HG03378 (cell line): ENCODE results near the gene FIP1L1.
"Not testable (repeated sequence)": the region's sequence is repeated elsewhere in the genome, so short reads cannot be mapped to it uniquely, and the experiment has no call there.

ENCODE experiments used
- ATAC-seq: cut with Tn5 transposase; IDR thresholded peaks from one replicate; pipeline ENCODE4 v1.9.1; 2021; ENCODE audit warnings: mild to moderate bottlenecking, moderate library complexity; ENCODE audit not compliant: unreplicated experiment

Gene FIP1L1, protein sequence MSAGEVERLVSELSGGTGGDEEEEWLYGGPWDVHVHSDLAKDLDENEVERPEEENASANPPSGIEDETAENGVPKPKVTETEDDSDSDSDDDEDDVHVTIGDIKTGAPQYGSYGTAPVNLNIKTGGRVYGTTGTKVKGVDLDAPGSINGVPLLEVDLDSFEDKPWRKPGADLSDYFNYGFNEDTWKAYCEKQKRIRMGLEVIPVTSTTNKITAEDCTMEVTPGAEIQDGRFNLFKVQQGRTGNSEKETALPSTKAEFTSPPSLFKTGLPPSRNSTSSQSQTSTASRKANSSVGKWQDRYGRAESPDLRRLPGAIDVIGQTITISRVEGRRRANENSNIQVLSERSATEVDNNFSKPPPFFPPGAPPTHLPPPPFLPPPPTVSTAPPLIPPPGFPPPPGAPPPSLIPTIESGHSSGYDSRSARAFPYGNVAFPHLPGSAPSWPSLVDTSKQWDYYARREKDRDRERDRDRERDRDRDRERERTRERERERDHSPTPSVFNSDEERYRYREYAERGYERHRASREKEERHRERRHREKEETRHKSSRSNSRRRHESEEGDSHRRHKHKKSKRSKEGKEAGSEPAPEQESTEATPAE

DNA sequence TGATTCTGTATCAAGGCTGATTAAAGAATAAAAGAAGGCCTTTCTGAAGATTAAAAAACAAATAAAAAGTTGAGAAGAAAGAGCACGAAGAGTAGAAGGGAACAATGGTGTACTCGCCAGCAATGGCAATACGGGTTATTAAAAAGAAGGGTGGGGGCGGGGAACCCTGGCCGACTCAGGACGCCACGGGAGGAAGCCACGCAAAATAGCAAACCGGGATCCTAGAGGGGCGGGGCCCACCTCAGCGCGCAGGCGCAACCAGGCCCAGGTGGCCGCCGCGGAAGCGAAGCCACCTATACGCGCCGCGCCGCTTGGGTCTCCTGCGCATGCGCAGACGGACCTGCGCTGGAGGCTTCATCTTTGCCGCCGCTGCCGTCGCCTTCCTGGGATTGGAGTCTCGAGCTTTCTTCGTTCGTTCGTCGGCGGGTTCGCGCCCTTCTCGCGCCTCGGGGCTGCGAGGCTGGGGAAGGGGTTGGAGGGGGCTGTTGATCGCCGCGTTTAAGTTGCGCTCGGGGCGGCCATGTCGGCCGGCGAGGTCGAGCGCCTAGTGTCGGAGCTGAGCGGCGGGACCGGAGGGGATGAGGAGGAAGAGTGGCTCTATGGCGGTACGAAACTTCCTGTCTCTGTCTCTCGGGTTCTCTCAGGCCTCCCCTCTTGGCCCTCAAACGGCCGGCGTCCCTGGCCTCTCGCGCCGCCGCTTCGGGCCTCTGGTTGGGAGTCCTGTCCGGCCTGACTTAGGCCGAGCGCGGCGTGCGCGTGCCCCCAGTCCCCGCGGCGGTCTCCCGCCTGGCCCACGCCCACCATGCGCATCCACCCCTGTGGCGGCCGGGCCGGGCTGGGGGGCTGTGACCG is at the start of gene FIP1L1:
FIP1L1 (plus strand) TSS at position 323 of the 852 bp plus-strand sequence; CDS start at position 521, 198 bp downstream.
- ATAC-seq, result peak; percentile 80

DNA sequence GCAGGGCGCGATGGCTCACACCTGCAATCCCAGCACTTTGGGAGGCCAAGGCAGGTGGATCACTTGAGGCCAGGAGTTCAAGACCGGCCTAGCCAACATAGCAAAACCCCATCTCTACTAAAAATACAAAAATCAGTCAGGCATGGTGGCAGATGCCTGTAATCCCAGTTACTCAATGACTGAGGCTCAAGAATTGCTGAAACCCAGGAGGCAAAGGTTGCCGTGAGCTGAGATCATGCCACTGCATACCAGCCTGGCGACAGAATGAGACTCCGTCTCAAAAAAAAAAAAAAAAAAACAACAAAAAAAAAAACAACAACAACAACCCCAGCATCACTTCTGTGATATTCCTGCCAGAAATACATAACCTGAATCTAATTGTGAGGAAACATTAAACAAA is 42.5 kb upstream of the FIP1L1 start:
- not testable (repeated sequence) for ATAC-seq

DNA sequence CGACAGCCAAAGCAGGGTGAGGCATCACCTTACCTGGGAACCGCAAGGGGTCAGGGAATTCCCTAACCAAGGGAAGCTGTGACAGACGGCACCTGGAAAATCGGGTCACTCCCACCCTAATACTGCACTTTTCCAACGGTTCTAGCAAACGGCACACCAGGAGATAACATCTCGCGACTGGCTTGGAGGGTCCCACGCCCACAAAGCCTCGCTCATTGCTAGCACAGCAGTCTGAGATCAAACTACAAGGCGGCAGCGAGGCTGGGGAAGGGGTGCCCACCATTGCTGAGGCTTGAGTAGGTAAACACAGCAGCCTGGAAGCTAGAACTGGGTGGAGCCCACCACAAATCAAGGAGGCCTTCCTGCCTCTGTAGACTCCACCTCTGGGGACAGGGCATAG is 37.3 kb upstream of the FIP1L1 start:
- not testable (repeated sequence) for ATAC-seq

DNA sequence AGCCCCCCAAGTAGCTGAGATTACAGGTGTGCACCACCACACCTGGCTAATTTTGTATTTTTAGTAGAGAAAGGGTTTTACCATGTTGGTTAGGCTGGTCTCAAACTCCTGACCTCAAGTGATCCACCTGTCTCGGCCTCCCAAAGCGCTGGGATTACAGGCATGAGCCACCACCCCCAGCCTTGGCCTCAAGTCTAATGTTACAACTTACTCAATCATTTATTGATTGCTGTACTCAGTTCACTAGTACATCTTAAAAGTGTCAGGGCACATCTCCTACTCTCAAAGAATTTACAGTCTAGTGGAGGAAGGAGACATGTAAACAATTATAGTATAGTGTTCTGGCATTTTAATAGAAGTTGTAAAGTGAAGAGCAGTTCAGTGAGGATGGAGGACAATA is 31.0 kb upstream of the FIP1L1 start:
- ATAC-seq, result not testable (repeated sequence)

DNA sequence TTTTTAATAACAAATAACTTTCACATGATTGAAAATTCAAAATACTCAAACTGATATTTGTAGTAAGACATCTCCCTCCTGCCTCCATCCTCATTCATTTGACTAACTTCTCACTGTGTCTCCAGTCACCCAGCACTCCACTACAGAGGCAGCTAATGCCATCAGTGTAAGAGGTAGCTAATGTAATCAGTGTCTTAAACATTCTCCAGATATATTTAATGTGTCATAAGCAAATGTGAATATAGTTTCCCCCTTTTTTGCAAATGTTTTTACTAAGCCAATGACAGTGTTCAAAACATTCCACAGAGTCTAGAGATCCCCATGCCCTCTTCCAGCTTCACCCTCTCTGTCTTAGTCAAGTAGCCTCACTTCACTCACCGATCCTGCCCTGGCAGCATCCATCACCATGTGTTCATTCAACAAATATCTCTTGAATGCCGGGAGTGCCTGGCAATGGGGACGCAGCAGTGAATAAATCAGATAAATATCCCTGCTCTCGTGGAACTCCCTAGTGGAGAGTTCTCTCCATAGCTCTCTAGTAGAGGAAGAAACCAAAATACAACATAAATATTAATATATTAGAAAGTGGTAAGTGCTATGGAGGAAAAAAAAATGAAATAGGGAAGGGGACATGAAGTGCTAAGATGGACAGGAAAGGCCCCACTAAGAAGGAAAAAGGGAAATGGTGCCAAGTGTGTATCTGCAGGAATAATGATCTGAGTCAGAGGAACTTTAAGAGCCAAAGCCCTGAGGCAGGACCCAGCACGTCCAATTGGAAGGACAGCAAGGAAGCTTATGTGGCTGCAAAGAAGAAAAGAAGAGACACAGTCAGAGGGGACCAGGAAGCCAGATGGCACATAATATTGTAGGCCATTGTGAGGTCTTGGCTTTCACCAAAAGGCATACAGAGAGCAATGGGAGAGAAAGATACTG is 30.3 kb upstream of the FIP1L1 start:
- ATAC-seq, result no peak

DNA sequence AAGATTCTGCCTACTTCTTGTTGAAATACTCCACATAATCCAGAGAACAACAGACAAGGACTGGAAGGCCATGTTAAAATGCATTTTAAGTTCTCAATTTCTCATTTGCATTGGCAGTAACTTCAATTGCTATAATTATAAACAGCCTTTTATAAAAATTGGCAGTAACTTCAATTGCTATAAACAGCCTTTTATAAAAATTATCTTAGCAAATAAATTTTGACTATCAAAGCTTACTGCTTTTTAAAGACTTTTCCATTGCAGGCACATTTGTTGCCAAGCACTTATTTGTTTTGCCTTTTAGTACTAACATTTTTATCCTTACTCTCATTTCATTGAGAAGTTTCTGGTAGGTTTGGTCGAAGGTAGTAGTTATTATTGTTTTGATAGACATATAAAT is 29.4 kb upstream of the FIP1L1 start:
- no peak for ATAC-seq

DNA sequence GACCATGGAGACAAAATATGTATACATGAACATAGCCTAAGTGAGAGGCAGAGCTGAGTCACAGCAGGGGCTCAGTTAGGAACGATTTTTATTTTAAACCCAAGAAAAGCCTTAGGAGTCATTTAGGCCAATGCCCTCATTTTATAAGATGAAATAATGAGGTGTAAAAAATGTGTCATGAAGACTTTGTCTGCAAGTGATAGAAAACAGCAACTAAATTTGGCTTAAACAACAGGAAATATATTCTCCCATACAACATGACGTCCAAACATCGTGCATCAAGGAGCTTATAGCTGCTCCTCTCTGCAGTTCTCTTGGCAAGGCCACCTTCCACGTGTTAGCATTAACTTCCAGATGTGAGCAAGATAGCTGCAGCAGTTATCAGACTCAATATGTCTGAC is 28.4 kb upstream of the FIP1L1 start:
- ATAC-seq, result no peak

DNA sequence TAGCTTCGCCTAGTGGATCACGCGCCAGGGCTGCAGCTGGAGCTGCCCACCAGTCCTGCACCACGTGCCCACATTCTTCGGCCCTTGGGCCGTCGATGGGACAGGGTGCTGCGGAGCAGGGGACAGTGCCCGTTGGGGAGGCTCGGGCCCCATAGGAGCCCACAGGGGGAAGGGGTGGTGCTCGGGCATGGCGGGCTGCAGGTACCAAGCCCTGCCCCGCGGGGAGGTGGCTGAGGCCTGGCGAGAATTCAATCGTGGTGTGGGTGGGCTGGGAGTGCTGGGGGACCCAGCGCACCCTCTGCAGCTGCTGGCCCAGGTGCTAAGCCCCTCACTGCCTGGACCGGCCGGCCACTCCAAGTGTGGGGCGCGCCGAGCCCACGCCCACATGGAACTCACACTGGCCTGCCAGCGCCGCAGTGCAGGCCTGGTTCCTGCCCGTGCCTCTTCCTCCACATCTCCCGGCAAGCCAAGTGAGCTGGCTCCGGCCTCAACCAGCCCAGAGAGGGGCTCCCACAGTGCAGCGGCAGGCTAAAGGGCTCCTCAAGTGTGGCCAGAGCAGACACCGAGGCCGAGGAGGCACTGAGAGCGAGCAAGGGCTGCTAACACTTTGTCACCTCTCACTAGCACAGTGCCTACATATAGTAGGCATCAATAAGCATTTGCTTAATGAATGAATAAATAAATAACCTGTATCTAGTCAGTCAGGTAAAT is 23.3 kb upstream of the FIP1L1 start:
- ATAC-seq, result no peak

DNA sequence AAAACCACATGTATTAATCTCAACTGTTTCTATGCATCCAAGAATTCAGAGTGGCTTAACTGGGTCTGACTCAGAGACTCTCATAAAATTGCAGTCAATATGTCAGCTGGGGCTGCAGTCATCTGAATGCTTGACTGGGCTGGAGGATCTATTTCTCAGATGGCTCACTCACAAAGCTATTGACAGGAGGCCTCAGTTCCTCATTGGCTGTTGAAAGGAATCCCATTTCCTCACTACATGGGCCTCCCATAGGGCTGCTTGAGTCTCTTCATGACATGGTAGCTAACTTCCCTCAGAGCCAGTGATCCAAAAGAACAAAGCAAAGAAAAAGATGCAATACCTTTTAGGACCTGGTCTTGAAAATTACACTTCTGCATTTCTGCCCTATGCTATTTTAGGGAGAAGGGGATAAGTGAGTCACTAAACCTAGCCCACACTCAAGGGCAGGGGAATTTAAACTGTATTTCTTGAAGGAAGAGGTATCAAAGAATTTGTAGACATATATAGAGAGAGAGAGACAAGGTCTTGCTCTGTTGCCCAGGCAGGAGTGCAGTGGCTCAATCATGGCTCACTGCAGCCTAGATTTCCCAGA is 21.4 kb upstream of the FIP1L1 start:
- ATAC-seq, result no peak

DNA sequence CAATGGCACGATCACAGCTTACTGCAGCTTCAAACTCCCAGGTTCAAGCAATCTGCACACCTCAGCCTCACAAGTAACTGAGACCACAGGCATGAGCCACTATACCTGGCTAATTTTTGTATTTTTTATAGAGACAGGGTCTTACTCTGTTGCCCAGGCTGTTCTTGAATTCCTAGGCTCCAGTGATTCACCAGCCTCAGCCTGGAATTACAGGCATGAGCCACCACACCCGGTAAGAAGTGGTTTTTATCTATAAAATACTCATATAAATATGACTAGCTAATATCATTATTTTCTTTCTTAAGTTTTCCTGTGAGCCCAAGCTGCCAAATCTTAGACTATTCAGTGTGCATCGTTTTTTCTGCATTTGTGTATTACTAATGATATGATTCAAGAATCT is 16.0 kb upstream of the FIP1L1 start:
- ATAC-seq, result no peak

DNA sequence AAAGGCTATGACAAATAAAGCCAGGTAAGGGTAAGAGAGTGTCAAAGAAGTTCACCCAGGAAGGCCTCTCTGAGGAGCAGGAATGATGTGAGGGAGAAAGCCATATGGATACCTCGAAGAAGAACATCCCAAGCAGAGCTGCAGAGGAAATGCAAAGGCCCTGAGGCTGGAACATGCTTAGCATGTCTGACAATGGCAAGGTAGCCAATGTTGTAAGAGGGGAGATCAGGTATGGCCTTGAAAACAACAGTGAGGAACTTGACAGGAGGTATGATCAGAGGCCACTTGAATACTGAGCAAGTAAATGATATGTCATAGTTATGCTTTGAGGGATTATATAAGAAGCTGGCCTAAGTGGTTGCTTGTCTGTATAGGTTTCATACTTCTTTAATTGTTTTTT is 15.3 kb upstream of the FIP1L1 start:
- no peak for ATAC-seq

DNA sequence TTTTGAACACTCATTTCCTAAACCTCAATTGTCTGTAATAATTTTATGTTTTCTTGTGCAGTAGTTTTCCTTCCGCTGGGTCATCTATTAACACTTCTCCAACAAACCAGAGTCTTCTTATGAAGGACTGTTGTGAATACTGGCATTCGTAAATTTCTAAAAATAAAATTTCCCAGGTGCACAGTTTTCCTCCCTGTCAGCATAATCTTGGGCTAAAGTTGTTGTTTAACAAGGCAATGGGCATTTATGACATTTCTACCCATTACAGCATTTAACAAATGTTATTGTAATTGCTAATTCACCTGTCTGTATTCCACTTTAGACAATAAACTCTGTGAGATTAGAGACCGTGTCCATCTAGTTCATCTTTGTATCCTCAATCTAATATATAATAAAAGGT is 12.8 kb upstream of the FIP1L1 start:
- no peak for ATAC-seq

DNA sequence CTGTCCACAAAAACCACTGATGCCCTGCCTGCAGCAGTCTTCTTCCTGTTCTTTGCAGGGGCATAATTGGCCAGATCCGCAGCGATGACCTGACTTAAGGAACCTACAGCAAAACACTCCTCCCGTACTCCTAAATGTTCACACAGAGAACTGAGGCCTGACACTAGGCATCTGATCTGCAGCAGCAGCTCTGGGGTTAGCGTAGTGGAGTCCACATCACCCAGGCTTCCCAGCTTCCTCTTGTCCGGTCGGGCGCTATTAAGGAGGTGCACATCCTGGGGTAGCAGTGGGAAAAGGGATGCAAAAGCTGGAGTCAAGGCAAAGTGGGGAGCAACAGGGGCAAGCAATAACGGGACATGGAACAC is 12.3 kb upstream of the FIP1L1 start:
- peak; percentile 10 for ATAC-seq

DNA sequence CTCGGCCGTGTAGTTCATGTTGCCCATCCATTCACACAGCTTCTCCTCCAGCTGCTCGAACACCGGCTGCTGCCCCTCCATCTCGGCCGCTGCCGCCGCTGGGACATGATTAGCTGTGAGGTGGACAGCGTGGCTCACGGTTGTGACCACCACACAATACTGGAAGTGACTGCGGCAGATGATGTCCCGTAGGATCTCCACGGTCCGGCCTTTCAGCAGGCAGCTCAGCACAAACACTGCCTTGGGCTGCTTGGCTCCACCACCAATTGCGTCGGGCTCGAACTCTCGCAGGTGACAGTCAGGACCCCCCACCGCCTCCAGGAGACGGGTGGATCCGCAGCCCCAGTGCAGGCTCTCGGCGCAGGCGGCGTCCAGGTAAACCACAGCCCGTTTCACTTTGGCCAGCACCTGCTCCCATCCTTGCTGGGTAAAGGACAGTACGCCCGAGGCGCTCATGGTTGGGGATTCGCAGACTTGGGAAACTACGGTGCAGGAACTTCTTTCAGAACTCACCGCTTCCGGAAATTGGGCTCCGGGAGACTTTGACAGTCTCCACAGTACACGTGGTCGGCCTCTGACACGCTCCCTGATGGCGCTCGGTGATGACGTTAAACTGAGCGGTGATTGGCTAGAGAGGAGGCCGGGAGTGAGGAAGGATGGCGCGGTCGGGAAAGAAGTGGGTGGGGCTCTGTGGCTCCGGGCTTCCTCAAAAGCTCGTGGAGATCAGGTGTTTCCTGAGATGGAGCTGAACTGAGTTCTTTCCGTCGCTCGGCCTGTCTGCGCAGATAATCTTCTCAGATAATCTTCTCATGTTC is 11.7 kb upstream of the FIP1L1 start, which contains the start of gene SCFD2:
SCFD2 (minus strand) TSS at position 576 of the 815 bp plus-strand sequence.
- peak; percentile 97 for ATAC-seq

DNA sequence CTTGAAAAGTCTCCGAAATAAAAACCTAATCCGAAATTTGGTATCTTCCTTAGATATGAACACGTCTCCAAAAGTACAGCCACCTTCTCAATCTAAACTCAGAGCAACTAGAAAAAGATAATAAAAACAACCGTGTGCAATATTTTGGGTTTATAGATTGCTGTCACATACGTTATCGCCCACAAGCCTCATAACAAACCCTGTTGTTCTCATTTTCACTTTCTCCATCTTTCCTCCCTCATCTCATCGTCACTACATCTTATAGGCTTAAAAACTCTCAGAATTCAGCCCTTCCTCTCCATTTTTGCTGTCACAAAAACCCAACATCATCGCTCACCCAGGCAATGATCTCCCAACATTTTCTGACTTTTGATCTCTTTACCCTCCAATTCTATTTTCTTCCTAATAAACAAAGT is 11.1 kb upstream of the FIP1L1 start:
- no peak for ATAC-seq

DNA sequence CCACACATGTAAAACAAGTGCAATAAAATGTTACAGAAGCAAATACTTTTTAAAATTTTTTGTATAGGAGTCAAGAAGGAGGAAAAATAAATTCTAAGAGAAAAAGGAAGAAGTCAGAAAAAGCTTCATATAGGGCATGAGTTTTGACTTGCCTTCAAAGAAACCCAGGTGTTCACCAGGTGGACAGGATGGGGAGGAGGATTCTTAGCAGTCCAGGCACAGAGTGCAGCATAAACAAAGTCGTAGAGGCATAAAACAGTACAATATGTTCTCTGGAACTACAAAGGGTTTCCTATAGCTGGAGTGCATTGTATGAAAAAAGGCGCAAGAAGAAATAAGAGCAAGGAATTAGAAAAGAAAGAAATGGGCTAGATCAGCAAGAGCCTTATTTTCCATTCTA is 9.7 kb upstream of the FIP1L1 start:
- ATAC-seq, result no peak

DNA sequence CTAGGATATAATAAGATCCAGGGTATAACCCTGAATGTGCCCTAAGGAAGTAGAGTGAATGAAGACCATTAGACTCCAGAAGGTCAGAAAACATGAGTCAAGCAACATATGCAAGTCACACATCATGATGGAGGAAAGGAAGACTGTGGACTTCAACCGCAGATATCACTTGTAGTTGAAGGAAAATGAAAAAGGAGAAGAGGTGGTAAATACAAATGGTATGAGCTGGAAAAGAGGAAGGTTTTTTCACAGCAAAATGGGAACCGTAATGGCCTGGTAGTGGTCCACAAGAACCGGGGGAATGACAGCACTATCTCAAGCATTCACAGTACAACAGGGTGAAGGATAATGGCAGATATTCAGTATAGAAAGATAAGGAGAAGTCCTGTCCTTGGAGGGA is 6.4 kb upstream of the FIP1L1 start:
- no peak for ATAC-seq

DNA sequence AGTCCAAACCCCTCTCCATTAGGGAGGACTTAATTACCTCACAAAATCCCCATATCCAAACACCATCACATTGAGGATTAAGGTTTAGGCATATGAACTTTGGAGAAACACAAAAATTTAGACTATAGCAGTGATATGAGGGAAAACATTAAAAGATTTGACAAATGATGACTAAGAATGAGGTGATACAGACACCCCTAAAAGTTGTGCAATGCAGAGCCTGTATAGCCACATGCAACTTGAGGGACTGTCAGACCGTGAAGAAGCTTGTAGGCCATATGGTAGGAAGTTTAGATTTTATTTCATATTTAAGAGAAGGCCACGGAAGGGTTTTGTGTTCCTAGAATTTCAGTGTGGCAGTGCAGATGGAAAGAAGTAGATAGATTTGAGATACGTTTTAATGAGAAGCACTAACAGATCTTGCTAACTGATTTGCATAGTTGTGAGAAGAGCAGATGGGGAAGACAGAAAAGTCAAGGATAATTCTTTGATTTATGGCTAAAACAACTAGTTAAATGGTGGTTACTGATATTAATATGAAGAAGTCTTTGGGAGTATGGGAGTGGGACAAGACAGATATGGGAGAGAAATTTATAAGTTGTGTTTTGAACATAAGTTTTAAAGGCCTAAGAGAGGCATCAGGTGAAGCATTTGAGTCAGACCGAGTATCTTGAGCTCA is 5.5 kb upstream of the FIP1L1 start:
- no peak for ATAC-seq
